Measurements from ENCODE around the gene FLT3.

DNA sequence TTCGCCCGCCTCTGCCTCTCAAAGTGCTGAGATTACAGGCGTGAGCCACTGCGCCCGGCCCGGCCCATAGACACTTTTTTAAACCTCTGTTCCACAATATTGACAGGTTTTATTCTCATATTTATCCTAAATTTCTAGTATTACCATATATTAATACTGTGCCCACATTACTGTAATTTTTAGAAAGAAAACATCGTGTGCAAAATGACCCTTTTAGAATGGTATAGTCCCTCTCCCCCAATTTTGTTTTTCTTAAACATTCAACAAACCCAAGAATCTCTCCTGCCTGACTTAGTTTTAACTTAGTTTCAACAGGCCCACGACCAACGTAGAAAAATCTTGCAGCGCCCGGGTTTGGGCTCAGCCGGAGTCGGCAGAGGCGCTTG is 140.4 kb downstream of the FLT3 start:
- TF ChIP-seq, protein P1, sequence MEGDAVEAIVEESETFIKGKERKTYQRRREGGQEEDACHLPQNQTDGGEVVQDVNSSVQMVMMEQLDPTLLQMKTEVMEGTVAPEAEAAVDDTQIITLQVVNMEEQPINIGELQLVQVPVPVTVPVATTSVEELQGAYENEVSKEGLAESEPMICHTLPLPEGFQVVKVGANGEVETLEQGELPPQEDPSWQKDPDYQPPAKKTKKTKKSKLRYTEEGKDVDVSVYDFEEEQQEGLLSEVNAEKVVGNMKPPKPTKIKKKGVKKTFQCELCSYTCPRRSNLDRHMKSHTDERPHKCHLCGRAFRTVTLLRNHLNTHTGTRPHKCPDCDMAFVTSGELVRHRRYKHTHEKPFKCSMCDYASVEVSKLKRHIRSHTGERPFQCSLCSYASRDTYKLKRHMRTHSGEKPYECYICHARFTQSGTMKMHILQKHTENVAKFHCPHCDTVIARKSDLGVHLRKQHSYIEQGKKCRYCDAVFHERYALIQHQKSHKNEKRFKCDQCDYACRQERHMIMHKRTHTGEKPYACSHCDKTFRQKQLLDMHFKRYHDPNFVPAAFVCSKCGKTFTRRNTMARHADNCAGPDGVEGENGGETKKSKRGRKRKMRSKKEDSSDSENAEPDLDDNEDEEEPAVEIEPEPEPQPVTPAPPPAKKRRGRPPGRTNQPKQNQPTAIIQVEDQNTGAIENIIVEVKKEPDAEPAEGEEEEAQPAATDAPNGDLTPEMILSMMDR (IDR thresholded peaks at IDR 0.05; ENCODE audit: low read length) = no peak
- TF ChIP-seq EZH2 (optimal IDR thresholded peaks at IDR 0.05; ENCODE audit: low read depth, low read length) = no peak
- TF ChIP-seq EZH2phosphoT487 (IDR thresholded peaks at IDR 0.05; ENCODE audit: low read length) = no peak
